ENCODE data around the gene PLVAP. TPM values are rescaled to one million over a fixed set of nuclear protein-coding genes. Genes with fewer than 3 reads are reported as not detected.

The PLVAP gene
- total and polyA plus RNA-seq, 9 of the 15 experiments (the other 6 are each of a cell fraction or from before 2014, with no cell fraction given): 0.09 to 0.84 (median 0.51) TPM; not detected in 4

DNA sequence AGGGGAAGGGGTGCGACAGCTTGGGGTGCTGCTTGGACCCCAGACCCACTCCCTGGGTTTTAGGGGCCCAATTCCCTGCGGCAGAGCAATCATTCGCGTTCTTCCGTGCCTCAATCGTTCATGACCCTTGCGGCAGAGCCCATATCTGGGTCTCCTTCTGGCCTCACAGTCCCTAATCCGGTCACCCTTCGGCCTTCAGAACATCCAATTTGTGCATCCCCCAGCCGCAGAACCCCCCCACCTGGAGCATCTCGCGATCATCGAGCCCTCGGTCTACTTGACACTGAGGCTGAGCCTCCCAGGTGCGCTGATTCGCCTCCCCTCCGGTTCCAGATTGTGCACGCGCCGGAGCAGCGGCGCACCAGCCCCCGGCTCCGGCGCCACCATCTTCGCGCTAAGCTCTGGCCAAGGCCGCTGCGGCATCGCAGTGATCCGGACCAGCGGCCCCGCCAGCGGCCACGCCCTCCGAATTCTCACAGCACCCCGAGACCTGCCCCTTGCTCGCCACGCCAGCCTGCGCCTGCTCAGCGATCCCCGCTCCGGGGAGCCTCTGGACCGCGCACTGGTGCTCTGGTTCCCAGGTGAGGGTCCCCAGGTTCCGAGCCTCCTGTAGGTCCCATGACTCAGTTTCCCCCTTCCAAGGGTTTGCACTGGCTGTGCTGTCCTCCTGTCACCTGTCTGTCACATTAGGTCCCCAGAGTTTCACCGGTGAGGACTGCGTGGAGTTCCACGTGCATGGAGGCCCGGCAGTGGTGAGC lies 39.3 kb downstream of the PLVAP start (continued):
- TF ChIP-seq, protein P1, sequence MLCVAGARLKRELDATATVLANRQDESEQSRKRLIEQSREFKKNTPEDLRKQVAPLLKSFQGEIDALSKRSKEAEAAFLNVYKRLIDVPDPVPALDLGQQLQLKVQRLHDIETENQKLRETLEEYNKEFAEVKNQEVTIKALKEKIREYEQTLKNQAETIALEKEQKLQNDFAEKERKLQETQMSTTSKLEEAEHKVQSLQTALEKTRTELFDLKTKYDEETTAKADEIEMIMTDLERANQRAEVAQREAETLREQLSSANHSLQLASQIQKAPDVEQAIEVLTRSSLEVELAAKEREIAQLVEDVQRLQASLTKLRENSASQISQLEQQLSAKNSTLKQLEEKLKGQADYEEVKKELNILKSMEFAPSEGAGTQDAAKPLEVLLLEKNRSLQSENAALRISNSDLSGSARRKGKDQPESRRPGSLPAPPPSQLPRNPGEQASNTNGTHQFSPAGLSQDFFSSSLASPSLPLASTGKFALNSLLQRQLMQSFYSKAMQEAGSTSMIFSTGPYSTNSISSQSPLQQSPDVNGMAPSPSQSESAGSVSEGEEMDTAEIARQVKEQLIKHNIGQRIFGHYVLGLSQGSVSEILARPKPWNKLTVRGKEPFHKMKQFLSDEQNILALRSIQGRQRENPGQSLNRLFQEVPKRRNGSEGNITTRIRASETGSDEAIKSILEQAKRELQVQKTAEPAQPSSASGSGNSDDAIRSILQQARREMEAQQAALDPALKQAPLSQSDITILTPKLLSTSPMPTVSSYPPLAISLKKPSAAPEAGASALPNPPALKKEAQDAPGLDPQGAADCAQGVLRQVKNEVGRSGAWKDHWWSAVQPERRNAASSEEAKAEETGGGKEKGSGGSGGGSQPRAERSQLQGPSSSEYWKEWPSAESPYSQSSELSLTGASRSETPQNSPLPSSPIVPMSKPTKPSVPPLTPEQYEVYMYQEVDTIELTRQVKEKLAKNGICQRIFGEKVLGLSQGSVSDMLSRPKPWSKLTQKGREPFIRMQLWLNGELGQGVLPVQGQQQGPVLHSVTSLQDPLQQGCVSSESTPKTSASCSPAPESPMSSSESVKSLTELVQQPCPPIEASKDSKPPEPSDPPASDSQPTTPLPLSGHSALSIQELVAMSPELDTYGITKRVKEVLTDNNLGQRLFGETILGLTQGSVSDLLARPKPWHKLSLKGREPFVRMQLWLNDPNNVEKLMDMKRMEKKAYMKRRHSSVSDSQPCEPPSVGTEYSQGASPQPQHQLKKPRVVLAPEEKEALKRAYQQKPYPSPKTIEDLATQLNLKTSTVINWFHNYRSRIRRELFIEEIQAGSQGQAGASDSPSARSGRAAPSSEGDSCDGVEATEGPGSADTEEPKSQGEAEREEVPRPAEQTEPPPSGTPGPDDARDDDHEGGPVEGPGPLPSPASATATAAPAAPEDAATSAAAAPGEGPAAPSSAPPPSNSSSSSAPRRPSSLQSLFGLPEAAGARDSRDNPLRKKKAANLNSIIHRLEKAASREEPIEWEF (CRISPR knock-in tag; IDR thresholded peaks at IDR 0.05): no peak
- TF ChIP-seq, protein P2, sequence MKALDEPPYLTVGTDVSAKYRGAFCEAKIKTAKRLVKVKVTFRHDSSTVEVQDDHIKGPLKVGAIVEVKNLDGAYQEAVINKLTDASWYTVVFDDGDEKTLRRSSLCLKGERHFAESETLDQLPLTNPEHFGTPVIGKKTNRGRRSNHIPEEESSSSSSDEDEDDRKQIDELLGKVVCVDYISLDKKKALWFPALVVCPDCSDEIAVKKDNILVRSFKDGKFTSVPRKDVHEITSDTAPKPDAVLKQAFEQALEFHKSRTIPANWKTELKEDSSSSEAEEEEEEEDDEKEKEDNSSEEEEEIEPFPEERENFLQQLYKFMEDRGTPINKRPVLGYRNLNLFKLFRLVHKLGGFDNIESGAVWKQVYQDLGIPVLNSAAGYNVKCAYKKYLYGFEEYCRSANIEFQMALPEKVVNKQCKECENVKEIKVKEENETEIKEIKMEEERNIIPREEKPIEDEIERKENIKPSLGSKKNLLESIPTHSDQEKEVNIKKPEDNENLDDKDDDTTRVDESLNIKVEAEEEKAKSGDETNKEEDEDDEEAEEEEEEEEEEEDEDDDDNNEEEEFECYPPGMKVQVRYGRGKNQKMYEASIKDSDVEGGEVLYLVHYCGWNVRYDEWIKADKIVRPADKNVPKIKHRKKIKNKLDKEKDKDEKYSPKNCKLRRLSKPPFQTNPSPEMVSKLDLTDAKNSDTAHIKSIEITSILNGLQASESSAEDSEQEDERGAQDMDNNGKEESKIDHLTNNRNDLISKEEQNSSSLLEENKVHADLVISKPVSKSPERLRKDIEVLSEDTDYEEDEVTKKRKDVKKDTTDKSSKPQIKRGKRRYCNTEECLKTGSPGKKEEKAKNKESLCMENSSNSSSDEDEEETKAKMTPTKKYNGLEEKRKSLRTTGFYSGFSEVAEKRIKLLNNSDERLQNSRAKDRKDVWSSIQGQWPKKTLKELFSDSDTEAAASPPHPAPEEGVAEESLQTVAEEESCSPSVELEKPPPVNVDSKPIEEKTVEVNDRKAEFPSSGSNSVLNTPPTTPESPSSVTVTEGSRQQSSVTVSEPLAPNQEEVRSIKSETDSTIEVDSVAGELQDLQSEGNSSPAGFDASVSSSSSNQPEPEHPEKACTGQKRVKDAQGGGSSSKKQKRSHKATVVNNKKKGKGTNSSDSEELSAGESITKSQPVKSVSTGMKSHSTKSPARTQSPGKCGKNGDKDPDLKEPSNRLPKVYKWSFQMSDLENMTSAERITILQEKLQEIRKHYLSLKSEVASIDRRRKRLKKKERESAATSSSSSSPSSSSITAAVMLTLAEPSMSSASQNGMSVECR (CRISPR knock-in tag; IDR thresholded peaks at IDR 0.05): no peak; the same call in none of the 2 replicates
- TF ChIP-seq, protein P3, sequence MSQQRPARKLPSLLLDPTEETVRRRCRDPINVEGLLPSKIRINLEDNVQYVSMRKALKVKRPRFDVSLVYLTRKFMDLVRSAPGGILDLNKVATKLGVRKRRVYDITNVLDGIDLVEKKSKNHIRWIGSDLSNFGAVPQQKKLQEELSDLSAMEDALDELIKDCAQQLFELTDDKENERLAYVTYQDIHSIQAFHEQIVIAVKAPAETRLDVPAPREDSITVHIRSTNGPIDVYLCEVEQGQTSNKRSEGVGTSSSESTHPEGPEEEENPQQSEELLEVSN (IDR thresholded peaks at IDR 0.05; ENCODE audit: borderline replicate concordance in 1 of 2, extremely low read depth in 1 of 2, insufficient read depth in 1 of 2, insufficient read length in 1 of 2, low read depth in 1 of 2, low read length in 1 of 2, poor library complexity in 1 of 2, severe bottlenecking in 1 of 2): peak in 1 of 2 experiments; percentile 34
- peak; percentile 15 for TF ChIP-seq ARHGAP35 (IDR thresholded peaks at IDR 0.05; ENCODE audit: partially characterized antibody)
- TF ChIP-seq ZNF444 (CRISPR knock-in tag; IDR thresholded peaks at IDR 0.05): no peak
- TF ChIP-seq NCOA4 (IDR thresholded peaks at IDR 0.05; ENCODE audit: partially characterized antibody): no peak
- TF ChIP-seq, protein P4, sequence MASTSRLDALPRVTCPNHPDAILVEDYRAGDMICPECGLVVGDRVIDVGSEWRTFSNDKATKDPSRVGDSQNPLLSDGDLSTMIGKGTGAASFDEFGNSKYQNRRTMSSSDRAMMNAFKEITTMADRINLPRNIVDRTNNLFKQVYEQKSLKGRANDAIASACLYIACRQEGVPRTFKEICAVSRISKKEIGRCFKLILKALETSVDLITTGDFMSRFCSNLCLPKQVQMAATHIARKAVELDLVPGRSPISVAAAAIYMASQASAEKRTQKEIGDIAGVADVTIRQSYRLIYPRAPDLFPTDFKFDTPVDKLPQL (IDR thresholded peaks at IDR 0.05; ENCODE audit: extremely low read depth, insufficient read length): no peak
- no peak for TF ChIP-seq CBX2 (IDR thresholded peaks at IDR 0.05; ENCODE audit: insufficient read depth, low read length, poor library complexity, severe bottlenecking)
- TF ChIP-seq ZNF589 (CRISPR knock-in tag; IDR thresholded peaks at IDR 0.05; ENCODE audit: low read depth): no peak
- TF ChIP-seq ZNF75A (CRISPR knock-in tag; IDR thresholded peaks at IDR 0.05): no peak
- TF ChIP-seq ETV1 (tag; conservative IDR thresholded peaks at IDR 0.05; ENCODE audit: low read depth): no peak
- TF ChIP-seq ZNF232 (CRISPR knock-in tag; IDR thresholded peaks at IDR 0.05): no peak
- no peak for TF ChIP-seq GTF2A2 (tag; IDR thresholded peaks at IDR 0.05)
- TF ChIP-seq ETV5 (CRISPR knock-in tag; IDR thresholded peaks at IDR 0.05; ENCODE audit: low read depth): no peak
- TF ChIP-seq STAT5A (IDR thresholded peaks at IDR 0.05; ENCODE audit: borderline replicate concordance, low read length): no peak

All from K562 (cell line).